ENCODE measurements around the gene DSG4. TPM values are rescaled to one million over a fixed set of nuclear protein-coding genes. Genes with fewer than 3 reads are reported as not detected.
"Not testable (repeated sequence)": the region's sequence is repeated elsewhere in the genome, so short reads cannot be mapped to it uniquely, and the experiment has no call there.

The DSG4 gene
- total RNA-seq = not detected

GRCh38 chr18:31376477-31376876 lies at the start of gene DSG4:
Gene DSG4 (plus strand): TSS chr18:31376777. CDS start chr18:31376912, 135 bp downstream.
- intact Hi-C loops (cut with micrococcal nuclease) = no loop called here

DNA sequence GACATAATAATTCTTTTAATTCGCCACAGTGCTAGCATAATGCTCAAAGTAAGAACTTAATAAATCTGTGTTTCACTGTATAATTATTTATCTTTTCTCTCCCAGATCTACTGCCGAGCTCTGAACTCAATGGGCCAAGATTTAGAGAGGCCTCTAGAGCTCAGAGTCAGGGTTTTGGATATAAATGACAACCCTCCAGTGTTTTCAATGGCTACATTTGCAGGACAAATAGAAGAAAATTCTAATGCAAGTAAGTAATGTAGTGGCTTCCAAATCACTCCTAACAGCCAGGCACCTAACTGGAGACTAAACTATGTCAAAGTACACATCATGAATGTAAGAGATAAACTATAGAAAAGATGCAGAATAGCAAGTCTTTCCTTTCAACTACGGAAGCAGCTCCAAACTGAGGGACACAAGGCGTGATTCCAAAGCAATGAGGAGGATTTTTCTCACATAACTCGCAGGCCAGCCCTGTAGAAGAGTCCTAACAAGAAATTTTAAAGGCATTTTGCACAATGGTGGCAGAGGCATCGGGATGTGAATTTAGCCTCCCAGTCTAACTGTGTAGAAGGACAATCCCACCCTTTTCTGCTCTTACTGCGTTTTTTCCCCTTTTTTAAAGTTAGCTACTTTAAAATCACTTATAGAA lies 46.7 kb upstream of the DSG4 start:
- Mint-ChIP-seq H3K9me3 (no peaks in the 10 kb centered on the region), H3K4me3 (no peak overlapping the region), H3K36me3 (ENCODE audit: low read depth) (no peaks in the 10 kb centered on the region), H3K27me3 (no peaks in the 10 kb centered on the region), H3K4me1 (ENCODE audit: low read depth) (no peaks in the 10 kb centered on the region), H3K27ac (no peak overlapping the region)
- intact Hi-C loops (cut with micrococcal nuclease) = no loop called here
- TF ChIP-seq, protein P1, sequence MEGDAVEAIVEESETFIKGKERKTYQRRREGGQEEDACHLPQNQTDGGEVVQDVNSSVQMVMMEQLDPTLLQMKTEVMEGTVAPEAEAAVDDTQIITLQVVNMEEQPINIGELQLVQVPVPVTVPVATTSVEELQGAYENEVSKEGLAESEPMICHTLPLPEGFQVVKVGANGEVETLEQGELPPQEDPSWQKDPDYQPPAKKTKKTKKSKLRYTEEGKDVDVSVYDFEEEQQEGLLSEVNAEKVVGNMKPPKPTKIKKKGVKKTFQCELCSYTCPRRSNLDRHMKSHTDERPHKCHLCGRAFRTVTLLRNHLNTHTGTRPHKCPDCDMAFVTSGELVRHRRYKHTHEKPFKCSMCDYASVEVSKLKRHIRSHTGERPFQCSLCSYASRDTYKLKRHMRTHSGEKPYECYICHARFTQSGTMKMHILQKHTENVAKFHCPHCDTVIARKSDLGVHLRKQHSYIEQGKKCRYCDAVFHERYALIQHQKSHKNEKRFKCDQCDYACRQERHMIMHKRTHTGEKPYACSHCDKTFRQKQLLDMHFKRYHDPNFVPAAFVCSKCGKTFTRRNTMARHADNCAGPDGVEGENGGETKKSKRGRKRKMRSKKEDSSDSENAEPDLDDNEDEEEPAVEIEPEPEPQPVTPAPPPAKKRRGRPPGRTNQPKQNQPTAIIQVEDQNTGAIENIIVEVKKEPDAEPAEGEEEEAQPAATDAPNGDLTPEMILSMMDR (IDR thresholded peaks at IDR 0.05) = no peak
- ChIA-PET CTCF (no interaction called here), POLR2A (no interaction called here)
- DNase-seq (no peak), ATAC-seq (no peak)

More at GRCh38 chr18:31376477-31376876, at the start of gene DSG4:
- Mint-ChIP-seq H3K36me3 (ENCODE audit: low read depth) (no peaks in the 10 kb centered on the region), H3K9me3 (no peaks in the 10 kb centered on the region), H3K27me3 (no peaks in the 10 kb centered on the region), H3K27ac (no peak within 1 kb of the TSS), H3K4me3 (no peak within 1 kb of the TSS), H3K4me1 (ENCODE audit: low read depth) (no peaks in the 10 kb centered on the region)
- ChIA-PET POLR2A (no interaction called here), CTCF (no interaction called here)
- ATAC-seq (no peak), DNase-seq (no peak)
- TF ChIP-seq, protein P1 (IDR thresholded peaks at IDR 0.05) = no peak

DNA sequence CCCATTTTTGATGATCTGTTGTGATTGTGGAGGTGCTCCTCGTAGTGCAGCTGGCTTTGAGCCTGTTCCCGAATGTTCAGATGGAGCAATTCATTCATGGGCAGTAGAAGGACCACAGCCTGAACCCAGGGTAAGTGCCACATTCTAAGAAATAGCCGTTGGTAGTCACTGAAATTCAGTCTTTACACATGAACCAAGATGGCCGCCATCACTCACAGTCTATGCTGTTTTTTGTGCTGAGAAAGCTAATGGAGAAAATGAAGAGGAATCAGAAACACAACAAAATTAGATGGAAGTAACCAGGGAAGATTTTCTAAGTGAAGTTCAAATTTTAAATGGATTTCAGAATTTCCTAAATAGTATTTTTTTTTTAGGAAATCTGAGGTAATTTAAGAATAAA lies 33.1 kb upstream of the DSG4 start:
- no peaks in the 10 kb centered on the region for H3K36me3 Mint-ChIP-seq (ENCODE audit: low read depth)
- ChIA-PET CTCF (no interaction called here), POLR2A (no interaction called here)
- ATAC-seq = no peak
- H3K27me3 Mint-ChIP-seq = no peaks in the 10 kb centered on the region
- no peak overlapping the region for H3K4me3 Mint-ChIP-seq
- H3K4me1 Mint-ChIP-seq (ENCODE audit: low read depth) = no peaks in the 10 kb centered on the region
- intact Hi-C loops (cut with micrococcal nuclease) = no loop called here
- TF ChIP-seq, protein P1 (IDR thresholded peaks at IDR 0.05) = no peak
- peaks cover 3% of the 10 kb centered on the region for H3K9me3 Mint-ChIP-seq
- no peak for DNase-seq
- H3K27ac Mint-ChIP-seq = no peak overlapping the region

- ATAC-seq; H3K27me3 Mint-ChIP-seq; H3K4me1 Mint-ChIP-seq (ENCODE audit: low read depth); CTCF ChIA-PET; POLR2A ChIA-PET; DNase-seq; H3K4me3 Mint-ChIP-seq; H3K9me3 Mint-ChIP-seq; intact Hi-C loops (cut with micrococcal nuclease); H3K36me3 Mint-ChIP-seq (ENCODE audit: low read depth); H3K27ac Mint-ChIP-seq: not testable (repeated sequence)
Observed at GRCh38 chr18:31353336-31353735, 23.2 kb upstream of the DSG4 start.

GRCh38 chr18:31354990-31355389 lies 21.6 kb upstream of the DSG4 start:
- ChIA-PET CTCF (interaction anchor here (0.8 to 1.0 kb wide), 2 partner anchors 11 to 16 kb away, joined by 3 to 4 read pairs; no protein-coding TSS in a partner anchor), POLR2A (no interaction called here)
- no peak overlapping the region for H3K4me3 Mint-ChIP-seq
- no peaks in the 10 kb centered on the region for H3K4me1 Mint-ChIP-seq (ENCODE audit: low read depth)
- intact Hi-C loops (cut with micrococcal nuclease) = no loop called here
- H3K27ac Mint-ChIP-seq = no peak overlapping the region
- ATAC-seq (no peak), DNase-seq (no peak)
- no peaks in the 10 kb centered on the region for H3K27me3 Mint-ChIP-seq
- peaks cover 4% of the 10 kb centered on the region for H3K9me3 Mint-ChIP-seq
- H3K36me3 Mint-ChIP-seq (ENCODE audit: low read depth) = no peaks in the 10 kb centered on the region
- TF ChIP-seq, protein P1 (IDR thresholded peaks at IDR 0.05) = no peak

Measured in activated CD8-positive, alpha-beta T cell treated with anti-CD3 and anti-CD28 coated beads for 36 hours (primary cell).